Vagina (tissue), 2 donors: ENCODE measurements around the gene VCAM1. TPM values are rescaled to one million over a fixed set of nuclear protein-coding genes. Genes with fewer than 3 reads are reported as not detected.
A peak's percentile ranks its signal among the peaks of the same experiment; 100 is the strongest.
"Not testable (repeated sequence)": the region's sequence is repeated elsewhere in the genome, so short reads cannot be mapped to it uniquely, and the experiment has no call there.

Experiments used
- DNase-seq, 2 donors: peaks; one replicate each; pipeline ENCODE4 v3.0.0-alpha.2; 2017; ENCODE audit errors: extremely low spot score in 2 of 2
- H3K27ac ChIP-seq: fragments of 200-600 bp; sonication (generic); one replicate; pipeline ENCODE4 v1.5.1; 2019
- H3K27me3 ChIP-seq: fragments of 200-600 bp; sonication (generic); one replicate; pipeline ENCODE4 v1.5.1; 2019
- H3K36me3 ChIP-seq, 2 donors: fragments of 200-600 bp; sonication (generic); one replicate each; pipeline ENCODE4 v1.5.1; 2017 to 2019
- H3K4me1 ChIP-seq: fragments of 200-600 bp; sonication (generic); one replicate; pipeline ENCODE4 v1.5.1; 2019
- H3K4me3 ChIP-seq, 2 donors: fragments of 200-600 bp; sonication (generic); 1 replicate in 1 of 2; 2 replicates in 1 of 2; pipeline ENCODE4 v1.5.1; 2016 to 2019
- H3K9me3 ChIP-seq: fragments of 200-600 bp; sonication (generic); one replicate; pipeline ENCODE4 v1.5.1; 2019
- CTCF ChIP-seq, 3 experiments: fragments of 450-650 bp in 2 of 3; fragments of 200-600 bp in 1 of 3; sonication (generic) in 1 of 3; IDR thresholded peaks; one replicate each; pipeline ENCODE4 v1.5.1; 2017 to 2019; ENCODE audit warnings: antibody characterized with exemption in 3 of 3, mild to moderate bottlenecking in 2 of 3, moderate library complexity in 2 of 3
- POLR2A ChIP-seq, 2 donors: fragments of 450-650 bp; IDR thresholded peaks; one replicate each; pipeline ENCODE4 v1.6.1; 2017; ENCODE audit warnings: antibody characterized with exemption in 2 of 2, mild to moderate bottlenecking in 2 of 2, moderate library complexity in 2 of 2
- POLR2AphosphoS5 ChIP-seq, 2 donors: sonication (generic); formaldehyde crosslinking; IDR thresholded peaks; one replicate each; pipeline ENCODE4 v1.9.0; 2017; ENCODE audit warnings: antibody characterized with exemption in 2 of 2, mild to moderate bottlenecking in 2 of 2, low read depth in 1 of 2; ENCODE audit not compliant: insufficient read depth in 1 of 2
- intact Hi-C: fragments of 100-400 bp; cut with DNase I; formaldehyde crosslinking; loops from one replicate; pipeline ENCODE4 v1.15.1; 2023
- total RNA-seq: library from RNA; depleted of rRNA; stranded (reverse); fragments of >200 nt; gene quantifications from one replicate; pipeline ENCODE4 v1.2.3, GENCODE V29; 2016

The VCAM1 gene
- total RNA-seq, 1 donor from 2014 or later: 5.6 TPM

GRCh38 chr1:100706856-100707255, 12.7 kb upstream of the VCAM1 start:
- TF ChIP-seq CTCF (IDR thresholded peaks at IDR 0.05) (no peak), POLR2A (IDR thresholded peaks at IDR 0.05) (no peak), POLR2AphosphoS5 (IDR thresholded peaks at IDR 0.05; ENCODE audit: insufficient read depth in 1 of 2, low read depth in 1 of 2) (no peak)
- Histone ChIP-seq H3K4me1 (no peaks in the 10 kb centered on the region), H3K9me3 (no peaks in the 10 kb centered on the region), H3K4me3 (no peak overlapping the region), H3K27me3 (no peaks in the 10 kb centered on the region), H3K27ac (no peak overlapping the region), H3K36me3 (no peaks in the 10 kb centered on the region)
- intact Hi-C loops: no loop called here
- no peak for DNase-seq

DNA sequence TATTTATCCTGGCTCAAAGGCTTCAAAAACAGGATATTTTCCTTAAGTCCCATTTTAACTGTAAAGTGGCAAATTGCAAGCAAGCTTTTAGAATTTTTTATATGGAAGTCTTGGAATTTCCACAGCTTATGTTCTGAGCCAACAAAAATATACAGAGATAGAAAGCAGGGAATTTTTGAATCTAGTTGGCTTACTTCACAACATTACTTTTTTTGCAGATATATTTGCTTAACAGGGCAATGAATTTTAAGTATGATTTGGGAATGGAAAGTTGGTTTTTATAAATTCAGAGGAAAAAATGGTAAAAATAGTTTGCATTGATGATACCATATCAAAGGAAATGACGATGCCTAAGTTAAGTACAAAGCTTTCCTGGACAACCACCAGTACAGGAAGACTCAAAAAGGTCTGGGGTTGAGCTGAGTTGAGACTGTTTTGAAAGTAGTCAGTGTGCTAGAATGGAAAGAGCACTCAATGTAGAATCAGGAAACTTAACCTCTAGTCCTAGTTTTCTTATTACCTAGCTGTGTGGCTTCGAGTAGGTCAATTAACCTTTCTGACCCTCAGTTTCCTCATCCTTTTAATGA, 11.0 kb upstream of the VCAM1 start:
- Histone ChIP-seq H3K27me3 (no peaks in the 10 kb centered on the region), H3K4me3 (no peak overlapping the region), H3K27ac (no peak overlapping the region), H3K4me1 (no peaks in the 10 kb centered on the region), H3K36me3 (no peaks in the 10 kb centered on the region), H3K9me3 (no peaks in the 10 kb centered on the region)
- intact Hi-C loops: no loop called here
- no peak for DNase-seq
- TF ChIP-seq POLR2AphosphoS5 (IDR thresholded peaks at IDR 0.05; ENCODE audit: insufficient read depth in 1 of 2, low read depth in 1 of 2) (peak in 1 of 2 donors; percentile 28), CTCF (IDR thresholded peaks at IDR 0.05) (no peak)

- TF ChIP-seq POLR2A (IDR thresholded peaks at IDR 0.05) (no peak), POLR2AphosphoS5 (IDR thresholded peaks at IDR 0.05; ENCODE audit: insufficient read depth in 1 of 2, low read depth in 1 of 2) (no peak), CTCF (IDR thresholded peaks at IDR 0.05) (no peak)
- H3K27me3 ChIP-seq: no peaks in the 10 kb centered on the region
- intact Hi-C loops: no loop called here
These were observed 8.4 kb upstream of the VCAM1 start for GRCh38 chr1:100710906-100711682.

DNA sequence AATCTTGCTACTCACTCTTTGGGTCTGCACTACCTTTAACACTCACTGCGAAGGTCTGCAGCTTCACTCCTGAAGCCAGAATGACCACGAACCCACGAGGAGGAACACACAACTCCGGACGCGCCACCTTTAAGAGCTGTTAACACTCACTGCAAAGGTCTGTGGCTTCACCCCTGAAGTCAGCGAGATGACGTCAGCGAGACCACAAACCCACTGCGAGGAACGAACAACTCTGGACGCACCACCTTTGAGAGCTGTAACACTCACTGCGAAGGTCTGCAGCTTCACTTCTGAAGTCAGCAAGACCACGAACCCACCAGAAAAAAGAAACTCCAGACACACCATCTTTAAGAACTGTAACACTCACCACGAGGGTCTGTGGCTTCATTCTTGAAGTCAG, 6.5 kb upstream of the VCAM1 start:
- H3K4me1 ChIP-seq, H3K27ac ChIP-seq, H3K4me3 ChIP-seq, intact Hi-C loops, H3K36me3 ChIP-seq, DNase-seq, H3K27me3 ChIP-seq, H3K9me3 ChIP-seq: not testable (repeated sequence)

More at GRCh38 chr1:100710906-100711682, 8.4 kb upstream of the VCAM1 start:
- Histone ChIP-seq H3K36me3 (no peaks in the 10 kb centered on the region), H3K4me3 (no peak overlapping the region), H3K9me3 (no peaks in the 10 kb centered on the region), H3K4me1 (no peaks in the 10 kb centered on the region), H3K27ac (no peak overlapping the region)
- DNase-seq: no peak

GRCh38 chr1:100713626-100714025, 5.9 kb upstream of the VCAM1 start:
- Histone ChIP-seq H3K27ac (no peak overlapping the region), H3K4me3 (no peak overlapping the region), H3K27me3 (no peaks in the 10 kb centered on the region), H3K36me3 (no peaks in the 10 kb centered on the region), H3K9me3 (no peaks in the 10 kb centered on the region), H3K4me1 (no peaks in the 10 kb centered on the region)
- no peak for DNase-seq
- TF ChIP-seq POLR2A (IDR thresholded peaks at IDR 0.05) (no peak), POLR2AphosphoS5 (IDR thresholded peaks at IDR 0.05; ENCODE audit: insufficient read depth in 1 of 2, low read depth in 1 of 2) (no peak), CTCF (IDR thresholded peaks at IDR 0.05) (no peak)
- intact Hi-C loops: no loop called here
